ENCODE measurements around the gene ARHGAP18.

The ARHGAP18 gene

GRCh38 chr6:129568015-129568414 lies 142.0 kb downstream of the ARHGAP18 start:
- H4K12ac ChIP-seq (ENCODE audit: low read depth, low read length), result no peak overlapping the region
- no peak overlapping the region for H2AFZ ChIP-seq (ENCODE audit: insufficient read depth, low read length, poor library complexity)
- H3K23ac ChIP-seq (ENCODE audit: low read length), result no peak overlapping the region
- peaks cover 6% of the 10 kb centered on the region in 2 experiments for H3K4me1 ChIP-seq (ENCODE audit: control insufficient read depth in 1 of 2, insufficient read depth in 2 of 2, low read length in 2 of 2)
- H3K79me1 ChIP-seq (ENCODE audit: low read length), result no peaks in the 10 kb centered on the region
- H3K9ac ChIP-seq (ENCODE audit: low read length), result no peak overlapping the region
- no peak overlapping the region for H2BK120ac ChIP-seq (ENCODE audit: insufficient read depth, low read length, poor library complexity)
- no peak overlapping the region for H4K8ac ChIP-seq (ENCODE audit: low read depth, low read length)
- no peaks in the 10 kb centered on the region for H3K36me3 ChIP-seq (ENCODE audit: control insufficient read depth in 1 of 2, insufficient read depth in 2 of 2, low read length in 2 of 2)
- H2BK12ac ChIP-seq (ENCODE audit: low read length), result no peak overlapping the region
- H3K27ac ChIP-seq (ENCODE audit: low read depth, low read length), result no peak overlapping the region
- no peaks in the 10 kb centered on the region for H3K27me3 ChIP-seq (ENCODE audit: insufficient read depth, low read length)
- H4K91ac ChIP-seq (ENCODE audit: low read depth, low read length), result no peak overlapping the region
- H3K14ac ChIP-seq (ENCODE audit: low read length), result no peak overlapping the region
- H3K79me2 ChIP-seq (ENCODE audit: control insufficient read depth, insufficient read depth, low read length, poor library complexity), result no peaks in the 10 kb centered on the region
- no peak overlapping the region for H2AK5ac ChIP-seq (ENCODE audit: low read length)
- no peak overlapping the region for H3K18ac ChIP-seq (ENCODE audit: low read length)
- no peak overlapping the region for H2BK5ac ChIP-seq (ENCODE audit: low read depth, low read length, poor library complexity)
- H3K4ac ChIP-seq (ENCODE audit: low read depth, low read length), result no peak overlapping the region
- DNase-seq, result no peak
- no peaks in the 10 kb centered on the region for H3K9me3 ChIP-seq (ENCODE audit: insufficient read depth, low read depth, low read length)
- no peak overlapping the region for H3K4me2 ChIP-seq (ENCODE audit: low read length)
- H3K4me3 ChIP-seq (ENCODE audit: low read depth, low read length), result no peak overlapping the region
- WGBS (ENCODE audit: extremely low coverage, insufficient coverage, insufficient read length), result no CpG with 5 or more reads among the region's 4 CpGs

GRCh38 chr6:129567374-129567773 lies 142.6 kb downstream of the ARHGAP18 start:
- no peaks in the 10 kb centered on the region for H3K79me1 ChIP-seq (ENCODE audit: low read length)
- no CpG with 5 or more reads among the region's 5 CpGs for WGBS (ENCODE audit: extremely low coverage, insufficient coverage, insufficient read length)
- no peak overlapping the region for H3K4me3 ChIP-seq (ENCODE audit: low read depth, low read length)
- no peak overlapping the region for H4K8ac ChIP-seq (ENCODE audit: low read depth, low read length)
- H3K79me2 ChIP-seq (ENCODE audit: control insufficient read depth, insufficient read depth, low read length, poor library complexity), result no peaks in the 10 kb centered on the region
- H2AFZ ChIP-seq (ENCODE audit: insufficient read depth, low read length, poor library complexity), result no peak overlapping the region
- no peak overlapping the region for H3K9ac ChIP-seq (ENCODE audit: low read length)
- no peaks in the 10 kb centered on the region for H3K27me3 ChIP-seq (ENCODE audit: insufficient read depth, low read length)
- no peak overlapping the region for H2AK5ac ChIP-seq (ENCODE audit: low read length)
- H4K91ac ChIP-seq (ENCODE audit: low read depth, low read length), result no peak overlapping the region
- H2BK5ac ChIP-seq (ENCODE audit: low read depth, low read length, poor library complexity), result no peak overlapping the region
- no peak overlapping the region for H3K4me2 ChIP-seq (ENCODE audit: low read length)
- H3K4me1 ChIP-seq (ENCODE audit: control insufficient read depth in 1 of 2, insufficient read depth in 2 of 2, low read length in 2 of 2), result peaks cover 6% of the 10 kb centered on the region in 2 experiments
- H2BK120ac ChIP-seq (ENCODE audit: insufficient read depth, low read length, poor library complexity), result no peak overlapping the region
- H2BK12ac ChIP-seq (ENCODE audit: low read length), result no peak overlapping the region
- peak; percentile 45 to 67 for DNase-seq
- no peaks in the 10 kb centered on the region for H3K36me3 ChIP-seq (ENCODE audit: control insufficient read depth in 1 of 2, insufficient read depth in 2 of 2, low read length in 2 of 2)
- no peak overlapping the region for H3K18ac ChIP-seq (ENCODE audit: low read length)
- H3K14ac ChIP-seq (ENCODE audit: low read length), result no peak overlapping the region
- H3K4ac ChIP-seq (ENCODE audit: low read depth, low read length), result no peak overlapping the region
- H3K9me3 ChIP-seq (ENCODE audit: insufficient read depth, low read depth, low read length), result no peaks in the 10 kb centered on the region
- H3K23ac ChIP-seq (ENCODE audit: low read length), result no peak overlapping the region
- H4K12ac ChIP-seq (ENCODE audit: low read depth, low read length), result no peak overlapping the region
- no peak overlapping the region for H3K27ac ChIP-seq (ENCODE audit: low read depth, low read length)

- peak overlapping the region; percentile 52 for H2BK12ac ChIP-seq (ENCODE audit: low read length)
- H3K4me2 ChIP-seq (ENCODE audit: low read length), result no peak overlapping the region
- no peak overlapping the region for H3K14ac ChIP-seq (ENCODE audit: low read length)
- no peak overlapping the region for H3K9ac ChIP-seq (ENCODE audit: low read length)
- no peak overlapping the region for H3K4me3 ChIP-seq (ENCODE audit: low read depth, low read length)
- H3K27me3 ChIP-seq (ENCODE audit: insufficient read depth, low read length), result no peaks in the 10 kb centered on the region
- no peaks in the 10 kb centered on the region for H3K79me1 ChIP-seq (ENCODE audit: low read length)
- H2AFZ ChIP-seq (ENCODE audit: insufficient read depth, low read length, poor library complexity), result no peak overlapping the region
- H3K9me3 ChIP-seq (ENCODE audit: insufficient read depth, low read depth, low read length), result no peaks in the 10 kb centered on the region
- H3K79me2 ChIP-seq (ENCODE audit: control insufficient read depth, insufficient read depth, low read length, poor library complexity), result no peaks in the 10 kb centered on the region
- peaks cover 6% of the 10 kb centered on the region in 2 experiments for H3K4me1 ChIP-seq (ENCODE audit: control insufficient read depth in 1 of 2, insufficient read depth in 2 of 2, low read length in 2 of 2)
- no peak overlapping the region for H4K8ac ChIP-seq (ENCODE audit: low read depth, low read length)
- peak overlapping the region; percentile 53 for H2BK5ac ChIP-seq (ENCODE audit: low read depth, low read length, poor library complexity)
- H3K23ac ChIP-seq (ENCODE audit: low read length), result no peak overlapping the region
- peak overlapping the region; percentile 49 for H2BK120ac ChIP-seq (ENCODE audit: insufficient read depth, low read length, poor library complexity)
- no peak overlapping the region for H3K4ac ChIP-seq (ENCODE audit: low read depth, low read length)
- no peak overlapping the region for H4K91ac ChIP-seq (ENCODE audit: low read depth, low read length)
- DNase-seq, result no peak
- H2AK5ac ChIP-seq (ENCODE audit: low read length), result no peak overlapping the region
- H4K12ac ChIP-seq (ENCODE audit: low read depth, low read length), result no peak overlapping the region
- H3K18ac ChIP-seq (ENCODE audit: low read length), result no peak overlapping the region
- no peaks in the 10 kb centered on the region for H3K36me3 ChIP-seq (ENCODE audit: control insufficient read depth in 1 of 2, insufficient read depth in 2 of 2, low read length in 2 of 2)
- WGBS (ENCODE audit: extremely low coverage, insufficient coverage, insufficient read length), result no CpG with 5 or more reads among the region's 2 CpGs
- peak overlapping the region; percentile 61 for H3K27ac ChIP-seq (ENCODE audit: low read depth, low read length)
Measured at GRCh38 chr6:129565811-129566210, 144.2 kb downstream of the ARHGAP18 start.

GRCh38 chr6:129565366-129565765 lies 144.6 kb downstream of the ARHGAP18 start:
- no peak overlapping the region for H3K4me2 ChIP-seq (ENCODE audit: low read length)
- DNase-seq, result peak; percentile 56 to 85
- H3K9ac ChIP-seq (ENCODE audit: low read length), result no peak overlapping the region
- H2BK120ac ChIP-seq (ENCODE audit: insufficient read depth, low read length, poor library complexity), result no peak overlapping the region
- H3K4me3 ChIP-seq (ENCODE audit: low read depth, low read length), result no peak overlapping the region
- H3K27me3 ChIP-seq (ENCODE audit: insufficient read depth, low read length), result no peaks in the 10 kb centered on the region
- no peak overlapping the region for H3K4ac ChIP-seq (ENCODE audit: low read depth, low read length)
- no peak overlapping the region for H3K18ac ChIP-seq (ENCODE audit: low read length)
- H4K12ac ChIP-seq (ENCODE audit: low read depth, low read length), result no peak overlapping the region
- H3K9me3 ChIP-seq (ENCODE audit: insufficient read depth, low read depth, low read length), result no peaks in the 10 kb centered on the region
- H3K14ac ChIP-seq (ENCODE audit: low read length), result no peak overlapping the region
- H3K79me2 ChIP-seq (ENCODE audit: control insufficient read depth, insufficient read depth, low read length, poor library complexity), result no peaks in the 10 kb centered on the region
- H3K4me1 ChIP-seq (ENCODE audit: control insufficient read depth in 1 of 2, insufficient read depth in 2 of 2, low read length in 2 of 2), result peaks cover 6% of the 10 kb centered on the region in 2 experiments
- no peak overlapping the region for H2BK5ac ChIP-seq (ENCODE audit: low read depth, low read length, poor library complexity)
- H3K36me3 ChIP-seq (ENCODE audit: control insufficient read depth in 1 of 2, insufficient read depth in 2 of 2, low read length in 2 of 2), result no peaks in the 10 kb centered on the region
- no peak overlapping the region for H4K91ac ChIP-seq (ENCODE audit: low read depth, low read length)
- no CpG with 5 or more reads among the region's 4 CpGs for WGBS (ENCODE audit: extremely low coverage, insufficient coverage, insufficient read length)
- H3K27ac ChIP-seq (ENCODE audit: low read depth, low read length), result no peak overlapping the region
- H4K8ac ChIP-seq (ENCODE audit: low read depth, low read length), result no peak overlapping the region
- no peak overlapping the region for H2AK5ac ChIP-seq (ENCODE audit: low read length)
- H3K79me1 ChIP-seq (ENCODE audit: low read length), result no peaks in the 10 kb centered on the region
- H3K23ac ChIP-seq (ENCODE audit: low read length), result no peak overlapping the region
- no peak overlapping the region for H2BK12ac ChIP-seq (ENCODE audit: low read length)
- no peak overlapping the region for H2AFZ ChIP-seq (ENCODE audit: insufficient read depth, low read length, poor library complexity)

Data from trophoblast cell (in vitro differentiated cells and primary cell).